BJ (cell line): ENCODE results near the gene ASIC5. TPM values are rescaled to one million over a fixed set of nuclear protein-coding genes. Genes with fewer than 3 reads are reported as not detected.

Source experiments
- CTCF ChIA-PET: fragments of 350-600 bp; formaldehyde crosslinking; extraction: SDS; loops from one replicate; lab custom pipeline; 2021; ENCODE audit warnings: antibody characterized with exemption, inconsistent platforms; lab: Yijun Ruan, JAX
- POLR2A ChIA-PET: fragments of 300-600 bp; sonication (Branson Sonifier 250); formaldehyde crosslinking; extraction: SDS; loops from one replicate; lab custom pipeline; 2021; ENCODE audit warnings: antibody characterized with exemption; lab: Charles Lee
- DNase-seq: peaks from one replicate; pipeline ENCODE4 v3.0.0-alpha.2; 2011; ENCODE audit warnings: low read depth
- H3K27me3 ChIP-seq: 2 replicates; pipeline ENCODE4 v1.6.0; 2011; ENCODE audit warnings: low read length; ENCODE audit not compliant: control insufficient read depth, insufficient read depth
- H3K36me3 ChIP-seq: 2 replicates; pipeline ENCODE4 v1.5.1; 2011; ENCODE audit warnings: low read length; ENCODE audit not compliant: control insufficient read depth, insufficient read depth
- H3K4me3 ChIP-seq: 2 replicates; pipeline ENCODE4 v1.5.1; 2011; ENCODE audit warnings: low read depth, mild to moderate bottlenecking, control low read depth, low read length
- CTCF ChIP-seq: IDR thresholded peaks from 2 replicates; pipeline ENCODE4 v1.5.1; 2011; ENCODE audit warnings: low read depth, mild to moderate bottlenecking, control low read depth, inconsistent platforms, low read length, moderate library complexity; ENCODE audit not compliant: insufficient read depth
- polyA plus RNA-seq: library from polyadenylated mRNA; depleted of rRNA; stranded (reverse); fragments of >200 nt; gene quantifications from 2 replicates; pipeline ENCODE4 v1.2.3, GENCODE V29; 2011

ASIC5 gene
- polyA plus RNA-seq, 1 experiment = not detected

- no peak for DNase-seq
- ChIA-PET CTCF (interaction anchor here (1.3 kb wide), 1 partner anchor 15 kb away, joined by 7 read pairs; no protein-coding TSS in a partner anchor), POLR2A (no interaction called here)
- H3K36me3 ChIP-seq = no peaks in the 10 kb centered on the region
- no peaks in the 10 kb centered on the region for H3K27me3 ChIP-seq
- H3K4me3 ChIP-seq = no peak overlapping the region
- no peak for TF ChIP-seq CTCF
These were observed 24.0 kb downstream of the ASIC5 start for GRCh38 chr4:155842080-155842479.

- no peak for TF ChIP-seq CTCF
- Histone ChIP-seq H3K27me3 (no peaks in the 10 kb centered on the region; the same call in 1 of the 2 replicates), H3K36me3 (no peaks in the 10 kb centered on the region), H3K4me3 (no peak overlapping the region)
- POLR2A ChIA-PET = no interaction called here
- no peak for DNase-seq
- CTCF ChIA-PET = no interaction called here
These were observed 28.8 kb downstream of the ASIC5 start for GRCh38 chr4:155837203-155837796.

- DNase-seq = no peak
- no peaks in the 10 kb centered on the region; the same call in 1 of the 2 replicates for H3K27me3 ChIP-seq
- no peak overlapping the region for H3K4me3 ChIP-seq
- CTCF ChIA-PET = no interaction called here
- no peak for TF ChIP-seq CTCF
- H3K36me3 ChIP-seq = no peaks in the 10 kb centered on the region
- POLR2A ChIA-PET = no interaction called here
These were observed 33.4 kb downstream of the ASIC5 start for GRCh38 chr4:155832664-155833063.

- ChIA-PET CTCF (interaction anchor here (1.2 kb wide), 1 partner anchor 10 kb away, joined by 4 read pairs; no protein-coding TSS in a partner anchor), POLR2A (no interaction called here)
- no peaks in the 10 kb centered on the region for H3K36me3 ChIP-seq
- TF ChIP-seq CTCF = no peak
- no peak overlapping the region for H3K4me3 ChIP-seq
- DNase-seq = no peak
- no peaks in the 10 kb centered on the region for H3K27me3 ChIP-seq
These were observed 37.4 kb downstream of the ASIC5 start for GRCh38 chr4:155828628-155829027.

GRCh38 chr4:155822572-155822971 lies 43.5 kb downstream of the ASIC5 start:
- no peak overlapping the region for H3K4me3 ChIP-seq
- H3K27me3 ChIP-seq = no peaks in the 10 kb centered on the region
- no peak for DNase-seq
- no peaks in the 10 kb centered on the region for H3K36me3 ChIP-seq
- TF ChIP-seq CTCF = no peak
- ChIA-PET POLR2A (no interaction called here), CTCF (no interaction called here)
